Astrocyte (in vitro differentiated cells and primary cell): ENCODE data around the gene ZDHHC17.

Source experiments
- CTCF ChIP-seq: IDR thresholded peaks from 2 replicates; pipeline ENCODE4 v1.5.1; 2011; ENCODE audit warnings: low read depth, mild to moderate bottlenecking, inconsistent platforms, low read length, moderate library complexity; ENCODE audit not compliant: insufficient read depth
- EZH2 ChIP-seq: IDR thresholded peaks from 2 replicates; pipeline ENCODE4 v1.6.1; 2012; ENCODE audit warnings: mild to moderate bottlenecking, low read length, inconsistent platforms; ENCODE audit not compliant: insufficient read depth

- no peak for TF ChIP-seq EZH2
- TF ChIP-seq CTCF = no peak
Observed at GRCh38 chr12:76855271-76855670, 91.4 kb downstream of the ZDHHC17 start.
